CD8-positive, alpha-beta memory T cell (primary cell): ENCODE measurements around the gene IQCM. TPM values are rescaled to one million over a fixed set of nuclear protein-coding genes. Genes with fewer than 3 reads are reported as not detected.

Experiments
- CTCF ChIA-PET: fragments of 350-600 bp; sonication (Branson Sonifier 250); formaldehyde crosslinking; loops from one replicate; lab custom pipeline; 2021; ENCODE audit warnings: antibody characterized with exemption; lab: Charles Lee
- POLR2A ChIA-PET: fragments of 350-600 bp; sonication (Branson Sonifier 250); formaldehyde crosslinking; loops from one replicate; lab custom pipeline; 2021; ENCODE audit warnings: antibody characterized with exemption; lab: Charles Lee
- DNase-seq, 5 donors: peaks; one replicate each; pipeline versions ENCODE4 v3.0.0 to v3.0.0-alpha.2; 2020 to 2022; ENCODE audit warnings: mixed read lengths in 1 of 5
- H3K27ac ChIP-seq: one replicate; pipeline ENCODE4 v1.7.0; 2013; ENCODE audit warnings: low read depth, mild to moderate bottlenecking, low read length, moderate library complexity
- H3K27me3 ChIP-seq: 2 replicates; pipeline ENCODE4 v1.7.0; 2013; ENCODE audit warnings: low read length, mild to moderate bottlenecking; ENCODE audit not compliant: insufficient read depth, poor library complexity, severe bottlenecking
- H3K36me3 ChIP-seq: 2 replicates; pipeline ENCODE4 v1.7.0; 2013; ENCODE audit warnings: mild to moderate bottlenecking, low read length, moderate library complexity; ENCODE audit not compliant: insufficient read depth
- H3K4me1 ChIP-seq: 2 replicates; pipeline ENCODE4 v1.7.0; 2013; ENCODE audit warnings: mild to moderate bottlenecking, low read length, moderate library complexity; ENCODE audit not compliant: insufficient read depth
- H3K4me3 ChIP-seq: 2 replicates; pipeline ENCODE4 v1.7.0; 2013; ENCODE audit warnings: mild to moderate bottlenecking, low read length
- H3K9me3 ChIP-seq: 2 replicates; pipeline ENCODE4 v1.7.0; 2013; ENCODE audit warnings: mild to moderate bottlenecking, low read length
- H3K27ac Mint-ChIP-seq, 8 donors: one replicate each; pipeline ENCODE4 v1.8.0; 2020 to 2021; ENCODE audit warnings: mixed read lengths in 8 of 8, mild to moderate bottlenecking in 6 of 8, inconsistent platforms in 3 of 8, moderate library complexity in 3 of 8
- H3K27me3 Mint-ChIP-seq, 2 donors: one replicate each; pipeline ENCODE4 v1.8.0; 2020 to 2021; ENCODE audit warnings: mixed read lengths in 2 of 2, mild to moderate bottlenecking in 1 of 2, moderate library complexity in 1 of 2
- H3K36me3 Mint-ChIP-seq, 3 donors: one replicate each; pipeline ENCODE4 v1.8.0; 2020 to 2021; ENCODE audit warnings: mixed read lengths in 3 of 3, inconsistent platforms in 1 of 3, mild to moderate bottlenecking in 1 of 3
- H3K4me1 Mint-ChIP-seq, 3 donors: one replicate each; pipeline ENCODE4 v1.8.0; 2020 to 2021; ENCODE audit warnings: mixed read lengths in 3 of 3, inconsistent platforms in 1 of 3, mild to moderate bottlenecking in 1 of 3
- H3K4me3 Mint-ChIP-seq, 7 donors: one replicate each; pipeline ENCODE4 v1.8.0; 2020 to 2021; ENCODE audit warnings: mixed read lengths in 7 of 7, mild to moderate bottlenecking in 6 of 7, moderate library complexity in 4 of 7, inconsistent platforms in 2 of 7
- H3K9me3 Mint-ChIP-seq, 5 donors: one replicate each; pipeline ENCODE4 v1.8.0; 2020 to 2022; ENCODE audit warnings: mixed read lengths in 5 of 5, mild to moderate bottlenecking in 3 of 5, moderate library complexity in 2 of 5, inconsistent platforms in 1 of 5
- polyA plus RNA-seq: library from polyadenylated mRNA; unstranded; fragments of 300-500 nt; fragmentation: Illumina TruSeq; gene quantifications from one replicate; pipeline ENCODE4 v1.2.3, GENCODE V29; 2021
- total RNA-seq, 2 experiments: library from RNA; stranded (reverse); gene quantifications; one replicate each; pipeline ENCODE4 v1.2.3, GENCODE V29; 2021

Gene IQCM, protein sequence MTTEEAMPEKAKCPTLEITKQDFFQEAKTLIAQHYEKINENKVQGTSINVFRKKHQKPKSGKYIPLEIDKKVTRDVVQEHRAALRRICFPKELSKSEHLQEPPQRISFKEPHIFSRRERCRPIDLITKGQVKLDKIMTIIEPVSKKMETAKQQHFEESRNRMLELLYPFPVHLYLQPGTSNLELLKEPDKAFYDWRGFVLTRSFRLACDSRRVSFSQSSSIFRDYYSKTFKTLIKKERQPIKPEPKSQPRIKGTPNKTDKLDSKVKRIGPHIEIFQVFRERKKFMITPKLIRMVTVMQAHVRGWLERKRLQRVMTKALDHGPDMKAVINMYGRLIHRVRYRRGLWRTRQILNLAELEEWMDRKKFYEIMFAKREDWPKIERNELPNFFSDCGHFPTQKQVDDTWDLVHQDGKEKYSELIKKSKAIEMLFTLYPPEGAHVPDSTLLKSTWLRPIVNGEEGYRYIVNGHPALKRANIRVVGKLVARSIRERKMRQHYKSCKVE
- total RNA-seq (not detected), polyA plus RNA-seq (not detected)

DNA sequence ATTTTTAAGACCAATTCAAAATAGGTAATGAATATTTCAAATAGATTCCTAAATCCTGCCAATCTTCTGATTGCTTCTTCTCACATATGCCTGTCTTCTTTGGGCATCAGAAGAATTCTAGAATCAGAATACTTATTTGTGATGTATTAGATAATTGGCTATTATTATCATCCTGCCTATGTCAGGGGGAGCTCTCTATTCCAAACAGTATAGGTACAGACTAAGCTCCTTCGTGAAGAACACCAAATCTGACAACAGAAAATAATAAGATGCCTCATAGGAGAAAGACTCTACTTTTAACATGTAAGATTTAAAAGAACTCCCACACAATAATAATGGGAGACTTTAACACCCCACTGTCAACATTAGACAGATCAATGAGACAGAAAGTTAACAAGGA is at the start of gene IQCM:
Gene IQCM (minus strand): TSS at position 101 of the 400 bp plus-strand sequence. CDS start 73,152 bp downstream, outside the sequence.
- H3K36me3 Mint-ChIP-seq: no peaks in the 10 kb centered on the region
- ChIA-PET POLR2A (no interaction called here), CTCF (no interaction called here)

DNA sequence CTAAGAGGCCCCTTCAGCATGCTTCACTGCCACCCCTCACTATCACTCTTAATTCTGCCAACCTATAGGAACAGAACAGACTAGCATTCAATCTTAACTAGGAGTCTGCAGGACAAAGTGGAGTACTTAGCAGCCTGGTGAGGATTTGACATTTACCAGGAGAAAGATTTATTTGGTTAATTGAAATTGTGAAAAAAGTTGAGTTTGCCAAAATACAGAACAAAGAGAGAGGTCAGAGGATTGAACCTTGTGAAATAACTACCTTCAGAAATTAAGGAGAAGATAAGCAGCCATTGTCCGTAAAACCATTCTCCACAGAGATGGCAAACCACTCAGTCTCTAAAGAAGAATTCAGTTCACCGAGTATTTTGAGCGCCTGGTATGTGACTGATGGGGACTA is 41.8 kb upstream of the IQCM start:
- H3K27ac Mint-ChIP-seq: no peak overlapping the region
- POLR2A ChIA-PET: no interaction called here

More for the DNA sequence above, at the start of gene IQCM:
- Histone ChIP-seq H3K27me3 (no peaks in the 10 kb centered on the region), H3K9me3 (no peaks in the 10 kb centered on the region), H3K4me3 (no peak within 1 kb of the TSS), H3K36me3 (no peaks in the 10 kb centered on the region), H3K27ac (no peak within 1 kb of the TSS), H3K4me1 (no peaks in the 10 kb centered on the region)
- Mint-ChIP-seq H3K27me3 (no peaks in the 10 kb centered on the region), H3K27ac (no peak within 1 kb of the TSS), H3K4me1 (no peaks in the 10 kb centered on the region), H3K9me3 (peaks cover 0 to 4% (median 0%) of the 10 kb centered on the region in 5 donors), H3K4me3 (no peak within 1 kb of the TSS)
- DNase-seq: no peak

GRCh38 chr4:149845743-149846142 is 30.1 kb upstream of the IQCM start:
- Mint-ChIP-seq H3K4me3 (no peak overlapping the region), H3K27ac (no peak overlapping the region), H3K4me1 (no peaks in the 10 kb centered on the region), H3K27me3 (no peaks in the 10 kb centered on the region), H3K9me3 (peaks cover 0 to 14% (median 2%) of the 10 kb centered on the region in 5 donors), H3K36me3 (no peaks in the 10 kb centered on the region)
- no peak for DNase-seq
- Histone ChIP-seq H3K9me3 (no peaks in the 10 kb centered on the region), H3K27me3 (no peaks in the 10 kb centered on the region), H3K4me1 (no peaks in the 10 kb centered on the region), H3K4me3 (no peak overlapping the region), H3K27ac (no peak overlapping the region), H3K36me3 (no peaks in the 10 kb centered on the region)
- ChIA-PET POLR2A (no interaction called here), CTCF (no interaction called here)

More for the DNA sequence above, 41.8 kb upstream of the IQCM start:
- no peak for DNase-seq
- Mint-ChIP-seq H3K27me3 (no peaks in the 10 kb centered on the region), H3K36me3 (no peaks in the 10 kb centered on the region), H3K9me3 (peaks cover 0 to 10% (median 3%) of the 10 kb centered on the region in 5 donors), H3K4me1 (no peaks in the 10 kb centered on the region), H3K4me3 (no peak overlapping the region)
- no peak overlapping the region for H3K4me3 ChIP-seq
- CTCF ChIA-PET: no interaction called here
- H3K36me3 ChIP-seq: no peaks in the 10 kb centered on the region
- H3K27me3 ChIP-seq: no peaks in the 10 kb centered on the region
- no peaks in the 10 kb centered on the region for H3K4me1 ChIP-seq
- H3K27ac ChIP-seq: no peak overlapping the region
- H3K9me3 ChIP-seq: no peaks in the 10 kb centered on the region

DNA sequence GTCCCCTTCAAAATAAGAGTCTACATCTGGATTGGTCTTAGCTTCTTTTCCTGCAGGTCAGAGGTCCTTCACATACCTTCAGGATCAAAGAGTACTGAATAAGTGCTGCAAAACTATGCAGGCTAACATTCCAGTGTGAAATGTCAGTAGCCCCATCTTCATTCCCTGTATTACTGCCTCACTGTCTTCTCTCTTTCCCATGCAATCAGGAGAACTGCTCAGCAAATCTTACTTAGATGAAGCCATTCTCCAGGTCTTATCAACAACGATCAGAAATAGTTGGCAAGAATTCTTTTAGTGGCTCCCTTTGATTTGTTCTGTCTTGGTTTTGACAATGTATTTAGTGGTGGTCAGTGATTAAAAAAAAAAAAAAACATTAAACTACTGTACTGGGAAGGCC is 26.0 kb upstream of the IQCM start:
- no peak overlapping the region for H3K4me3 ChIP-seq
- H3K36me3 ChIP-seq: no peaks in the 10 kb centered on the region
- Mint-ChIP-seq H3K4me1 (no peaks in the 10 kb centered on the region), H3K27ac (no peak overlapping the region), H3K27me3 (no peaks in the 10 kb centered on the region), H3K9me3 (peaks cover 0 to 10% (median 2%) of the 10 kb centered on the region in 5 donors), H3K36me3 (no peaks in the 10 kb centered on the region), H3K4me3 (no peak overlapping the region)
- H3K4me1 ChIP-seq: no peaks in the 10 kb centered on the region
- ChIA-PET CTCF (no interaction called here), POLR2A (no interaction called here)
- H3K27me3 ChIP-seq: no peaks in the 10 kb centered on the region
- H3K9me3 ChIP-seq: no peaks in the 10 kb centered on the region
- H3K27ac ChIP-seq: no peak overlapping the region
- DNase-seq: no peak

DNA sequence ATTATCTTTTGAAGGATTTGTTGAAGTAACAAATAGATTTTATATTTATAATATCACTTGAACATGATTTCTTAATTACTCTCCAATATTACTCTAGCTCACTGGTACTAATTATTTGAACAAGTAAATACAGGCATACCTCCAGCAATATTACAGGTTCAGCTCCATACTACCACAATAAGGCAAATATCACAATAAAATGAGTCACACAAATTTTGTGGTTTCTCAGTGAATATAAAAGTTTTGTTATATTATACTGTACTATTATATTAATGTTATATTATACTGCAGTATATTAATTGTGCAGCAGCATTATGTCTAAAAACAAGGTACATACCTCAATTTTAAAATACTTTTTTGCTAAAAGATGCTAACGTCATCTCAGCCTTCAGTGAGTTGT is 22.4 kb upstream of the IQCM start:
- Histone ChIP-seq H3K36me3 (no peaks in the 10 kb centered on the region), H3K4me1 (no peaks in the 10 kb centered on the region), H3K27me3 (no peaks in the 10 kb centered on the region), H3K4me3 (no peak overlapping the region), H3K9me3 (no peaks in the 10 kb centered on the region), H3K27ac (no peak overlapping the region)
- CTCF ChIA-PET: no interaction called here
- Mint-ChIP-seq H3K4me1 (no peaks in the 10 kb centered on the region), H3K27ac (no peak overlapping the region), H3K4me3 (no peak overlapping the region), H3K36me3 (no peaks in the 10 kb centered on the region), H3K27me3 (no peaks in the 10 kb centered on the region), H3K9me3 (peaks cover 0 to 3% (median 0%) of the 10 kb centered on the region in 5 donors)
- no peak for DNase-seq
- POLR2A ChIA-PET: no interaction called here

DNA sequence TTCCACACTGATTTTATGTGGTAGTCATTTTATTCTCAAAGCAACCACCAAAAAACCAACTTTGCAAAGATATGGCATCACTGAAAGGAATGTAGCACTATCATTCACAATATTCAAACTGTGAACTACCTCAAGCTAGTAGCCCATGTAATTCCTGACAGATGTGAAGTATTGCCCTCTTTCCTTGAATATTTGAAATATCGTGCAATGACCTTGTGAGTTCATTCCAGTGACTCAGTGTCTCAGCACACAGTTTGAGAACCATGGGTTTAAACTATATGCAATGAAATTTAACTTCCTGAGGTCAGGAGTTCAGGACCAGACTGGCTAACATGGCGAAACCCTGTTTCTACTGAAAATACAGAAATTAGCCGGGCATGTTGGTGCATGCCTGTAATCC is 20.9 kb upstream of the IQCM start:
- H3K4me3 ChIP-seq: no peak overlapping the region
- Mint-ChIP-seq H3K27me3 (no peaks in the 10 kb centered on the region), H3K36me3 (no peaks in the 10 kb centered on the region), H3K4me1 (no peaks in the 10 kb centered on the region), H3K4me3 (no peak overlapping the region), H3K9me3 (peaks cover 0 to 4% (median 0%) of the 10 kb centered on the region in 5 donors), H3K27ac (no peak overlapping the region)
- no peak overlapping the region for H3K27ac ChIP-seq
- no peak for DNase-seq
- H3K36me3 ChIP-seq: no peaks in the 10 kb centered on the region
- CTCF ChIA-PET: no interaction called here
- H3K9me3 ChIP-seq: no peaks in the 10 kb centered on the region
- no peaks in the 10 kb centered on the region for H3K4me1 ChIP-seq
- H3K27me3 ChIP-seq: no peaks in the 10 kb centered on the region
- POLR2A ChIA-PET: no interaction called here

DNA sequence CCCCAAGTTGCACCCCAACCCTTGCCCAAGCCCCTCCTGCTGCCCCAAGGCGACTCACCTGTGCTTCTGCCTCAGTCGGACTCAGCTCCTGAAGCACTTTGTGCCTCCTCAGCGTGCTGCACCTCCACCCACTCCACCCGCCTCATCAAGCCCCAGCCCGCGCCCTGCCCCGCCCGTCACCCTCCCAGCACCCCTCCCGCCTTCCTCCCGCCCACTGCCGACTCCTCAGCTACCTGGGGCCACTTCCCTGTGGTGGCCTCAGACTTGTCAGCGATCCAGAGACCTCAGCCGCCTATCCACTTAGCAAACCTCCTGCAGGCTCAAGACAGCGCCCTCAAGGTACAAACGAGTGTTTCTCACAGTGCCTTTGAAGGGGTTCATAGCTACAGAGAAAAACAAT is 19.6 kb upstream of the IQCM start:
- CTCF ChIA-PET: no interaction called here

DNA sequence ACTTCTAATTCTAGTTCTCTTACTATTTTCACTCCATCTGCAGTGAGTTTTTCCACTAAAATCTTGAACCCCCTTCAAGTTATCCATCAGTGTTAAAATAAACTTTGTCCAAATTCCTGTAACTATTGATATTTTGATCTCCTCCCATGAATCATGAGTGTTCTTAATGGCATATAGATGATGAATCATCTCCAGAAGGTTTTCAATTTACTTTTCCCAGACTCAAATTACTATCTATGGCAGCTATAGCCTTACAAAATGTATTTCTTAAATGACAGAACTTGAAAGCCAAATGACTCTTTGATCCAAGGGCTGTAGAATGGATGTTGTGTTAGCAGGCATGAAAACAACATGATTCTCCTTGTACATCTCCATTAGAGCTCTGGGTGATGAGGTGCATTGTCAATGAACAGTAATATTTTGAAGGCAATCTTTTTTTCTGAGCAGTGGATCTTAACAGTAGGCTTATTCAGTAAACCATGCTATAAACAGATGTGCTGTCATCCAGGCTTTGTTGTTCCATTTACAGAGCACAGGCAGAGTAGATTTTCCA is 16.1 kb upstream of the IQCM start:
- POLR2A ChIA-PET: no interaction called here

More for the DNA sequence above, 19.6 kb upstream of the IQCM start:
- H3K4me1 Mint-ChIP-seq: no peaks in the 10 kb centered on the region
- H3K4me3 Mint-ChIP-seq: no peak overlapping the region
- Histone ChIP-seq H3K4me1 (no peaks in the 10 kb centered on the region), H3K9me3 (no peaks in the 10 kb centered on the region), H3K27ac (no peak overlapping the region), H3K4me3 (no peak overlapping the region), H3K27me3 (no peaks in the 10 kb centered on the region), H3K36me3 (no peaks in the 10 kb centered on the region)
- POLR2A ChIA-PET: no interaction called here
- H3K27me3 Mint-ChIP-seq: no peaks in the 10 kb centered on the region
- peaks cover 0 to 4% (median 0%) of the 10 kb centered on the region in 5 donors for H3K9me3 Mint-ChIP-seq
- no peak overlapping the region for H3K27ac Mint-ChIP-seq
- no peaks in the 10 kb centered on the region for H3K36me3 Mint-ChIP-seq
- DNase-seq: no peak

More for the DNA sequence above, 16.1 kb upstream of the IQCM start:
- H3K4me3 ChIP-seq: no peak overlapping the region
- H3K9me3 ChIP-seq: peaks cover 4% of the 10 kb centered on the region
- DNase-seq: no peak
- no peaks in the 10 kb centered on the region for H3K4me1 ChIP-seq
- no peak overlapping the region for H3K27ac ChIP-seq
- Mint-ChIP-seq H3K27ac (no peak overlapping the region), H3K36me3 (no peaks in the 10 kb centered on the region), H3K27me3 (no peaks in the 10 kb centered on the region), H3K4me1 (no peaks in the 10 kb centered on the region), H3K9me3 (peaks cover 0 to 5% (median 3%) of the 10 kb centered on the region in 5 donors), H3K4me3 (no peak overlapping the region)
- H3K36me3 ChIP-seq: no peaks in the 10 kb centered on the region
- CTCF ChIA-PET: no interaction called here
- no peaks in the 10 kb centered on the region for H3K27me3 ChIP-seq
